GM12872 (cell line): Measurements from ENCODE around the gene STX17.

Source experiments
- CTCF ChIP-seq: IDR thresholded peaks from 3 replicates; pipeline ENCODE4 v1.5.1; 2011; ENCODE audit warnings: low read depth, mild to moderate bottlenecking, low read length, moderate library complexity; ENCODE audit not compliant: insufficient read depth

STX17 gene

DNA sequence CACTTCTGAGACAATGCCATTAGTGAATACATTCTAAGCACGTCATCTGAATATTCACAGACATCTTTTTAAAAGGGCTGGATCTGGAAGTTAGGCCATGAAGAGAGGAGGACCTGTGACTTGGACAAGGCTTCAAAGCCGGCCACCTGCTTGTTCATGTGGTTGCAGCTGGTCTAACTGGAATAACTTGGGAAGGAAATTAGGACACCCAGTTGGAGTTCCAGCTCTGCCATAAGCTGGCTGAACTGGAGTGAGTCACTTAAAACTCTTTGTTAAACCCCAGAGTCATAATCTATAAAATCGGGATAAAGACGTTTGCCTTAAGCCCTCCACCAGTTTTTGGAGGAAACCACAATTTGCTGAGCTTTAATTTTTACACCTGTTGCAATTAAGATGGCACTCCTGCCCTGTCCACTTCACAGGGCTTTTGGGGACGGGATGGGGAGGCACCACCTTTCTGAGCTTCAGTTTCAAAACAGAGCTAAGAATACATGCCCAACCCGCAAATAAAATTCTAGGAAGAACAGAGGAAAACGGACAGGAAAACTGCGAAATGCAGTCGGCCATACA lies 536 bp upstream of the STX17 start:
- no peak for TF ChIP-seq CTCF

DNA sequence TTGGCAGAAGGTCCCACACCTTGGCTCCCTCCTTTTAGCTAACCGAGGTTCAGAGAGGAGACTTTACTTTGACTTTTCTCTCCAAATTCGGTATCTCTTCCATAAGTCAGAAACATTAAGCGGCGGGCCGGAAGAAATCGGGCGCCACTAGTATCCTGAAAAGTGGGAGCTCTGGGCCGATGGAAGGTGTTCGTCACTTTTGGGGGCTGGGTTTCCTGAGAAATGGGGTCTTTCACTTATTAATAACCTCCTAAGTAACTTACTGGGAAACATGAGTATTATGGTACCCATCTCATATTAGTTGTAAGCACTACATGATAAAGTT lies 716 bp downstream of the STX17 start:
- no peak for TF ChIP-seq CTCF

DNA sequence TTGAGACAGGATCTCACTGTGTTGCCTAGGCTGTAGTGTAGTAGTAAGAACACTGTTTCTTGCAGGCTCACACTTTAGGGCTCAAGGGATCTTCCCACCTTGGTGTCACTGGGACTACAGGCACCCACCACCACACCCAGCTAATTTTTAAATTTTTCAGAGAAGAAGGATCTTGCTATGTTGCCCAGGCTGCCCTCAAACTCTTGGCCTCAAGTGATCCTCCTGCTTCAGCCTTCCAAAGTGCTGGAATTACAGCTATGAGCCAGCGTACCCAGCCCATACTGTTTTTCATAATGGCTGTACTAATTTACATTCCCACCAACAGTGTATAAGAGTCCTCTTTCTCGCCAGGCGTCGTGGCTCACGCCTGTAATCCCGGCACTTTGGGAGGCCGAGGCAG lies 5.1 kb downstream of the STX17 start:
- TF ChIP-seq CTCF = no peak

DNA sequence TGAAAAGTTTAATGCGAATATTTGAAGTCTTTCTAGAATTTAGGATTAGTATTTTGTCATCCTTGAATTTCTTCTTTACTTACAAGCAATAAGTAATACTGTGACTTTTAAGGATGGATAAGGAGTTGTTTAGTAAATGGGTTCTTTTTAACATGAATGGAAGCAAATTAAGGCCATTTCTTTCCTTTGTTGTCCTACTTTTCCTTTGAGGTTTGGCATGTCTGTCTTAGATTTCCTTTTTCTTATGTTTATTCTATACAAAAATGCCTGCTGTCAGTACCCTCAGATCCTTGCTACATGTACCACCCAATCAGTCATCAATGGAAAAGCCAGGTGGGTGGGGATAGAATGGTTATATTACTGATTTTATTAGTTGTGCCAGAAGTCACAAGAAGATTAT lies 10.2 kb downstream of the STX17 start:
- TF ChIP-seq CTCF = no peak

- no peak for TF ChIP-seq CTCF
Observed at GRCh38 chr9:99918134-99918533, 11.7 kb downstream of the STX17 start.

DNA sequence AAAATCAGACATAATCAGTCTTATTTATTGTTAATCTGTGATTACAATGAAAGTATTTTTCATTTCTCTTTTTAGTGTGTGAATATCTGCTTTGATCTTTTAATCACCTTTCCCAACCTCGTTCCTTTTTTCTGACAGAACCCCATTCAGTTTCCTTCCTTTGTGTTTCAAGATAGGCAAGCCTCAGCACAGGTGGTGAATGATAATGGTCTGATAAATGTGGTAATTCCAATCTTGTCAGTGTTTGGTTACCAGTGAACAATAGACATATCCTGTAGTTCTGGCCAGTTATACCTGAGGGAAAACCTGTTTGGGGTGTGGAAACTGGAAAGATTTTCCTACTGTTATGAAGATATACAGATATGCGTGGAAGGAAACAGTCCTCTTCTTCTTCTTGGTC lies 13.5 kb downstream of the STX17 start:
- no peak for TF ChIP-seq CTCF

GRCh38 chr9:99921875-99922710 lies 15.6 kb downstream of the STX17 start:
- TF ChIP-seq CTCF = no peak
